ENCODE data around the gene ILDR1.
"Not testable (repeated sequence)": the region's sequence is repeated elsewhere in the genome, so short reads cannot be mapped to it uniquely, and the experiment has no call there.

Gene ILDR1

DNA sequence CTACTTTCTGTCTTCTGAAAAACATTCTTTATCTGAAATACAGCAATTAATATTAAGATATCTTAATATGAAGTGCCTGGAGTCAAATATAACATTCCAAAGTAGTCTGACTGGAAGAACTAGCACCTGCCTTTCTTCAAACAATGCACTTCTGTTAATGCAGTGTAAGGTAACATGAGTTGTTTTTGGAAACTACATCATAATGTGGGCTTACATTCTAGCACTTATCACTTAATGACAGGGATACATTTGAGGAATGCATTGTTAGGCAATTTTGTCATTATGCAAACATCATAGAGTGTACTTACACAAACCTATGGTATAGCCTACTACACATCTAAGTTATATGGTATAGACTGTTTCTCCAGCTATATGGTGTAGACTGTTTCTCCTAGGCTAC, 78.6 kb downstream of the ILDR1 start:
- no peak for DNase-seq (ENCODE audit: low spot score)

DNA sequence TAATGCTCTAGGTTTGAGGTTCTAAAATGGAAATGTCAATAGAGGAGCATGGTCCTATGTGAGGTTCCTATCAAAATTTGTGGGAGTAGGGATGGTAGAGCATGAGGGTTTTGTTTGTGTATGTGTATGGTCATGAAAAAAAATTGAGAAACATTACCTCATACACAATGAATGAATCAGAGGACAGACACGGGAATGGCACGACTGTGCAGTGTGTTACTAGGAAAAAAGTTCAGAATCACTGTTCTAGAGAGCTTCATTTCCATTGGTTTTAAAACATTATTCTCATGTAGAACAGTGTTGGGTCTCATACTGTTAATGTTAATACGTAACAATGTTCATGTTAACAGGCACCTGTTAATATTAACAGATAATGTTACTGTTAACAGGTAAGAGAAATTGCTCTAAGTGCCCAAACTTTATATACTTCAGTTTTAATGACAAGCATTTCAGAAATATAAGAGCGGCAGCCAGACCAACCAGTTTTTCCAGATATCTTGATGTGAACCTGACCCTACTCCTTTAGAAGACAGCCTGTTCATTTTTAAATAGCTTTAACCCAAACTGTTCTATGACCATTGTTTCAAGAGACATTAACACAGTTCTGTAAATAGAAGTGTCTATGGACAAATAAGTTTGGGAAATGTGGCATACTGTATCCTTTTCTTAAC, 79.8 kb downstream of the ILDR1 start:
- no peak for DNase-seq (ENCODE audit: low spot score)

DNA sequence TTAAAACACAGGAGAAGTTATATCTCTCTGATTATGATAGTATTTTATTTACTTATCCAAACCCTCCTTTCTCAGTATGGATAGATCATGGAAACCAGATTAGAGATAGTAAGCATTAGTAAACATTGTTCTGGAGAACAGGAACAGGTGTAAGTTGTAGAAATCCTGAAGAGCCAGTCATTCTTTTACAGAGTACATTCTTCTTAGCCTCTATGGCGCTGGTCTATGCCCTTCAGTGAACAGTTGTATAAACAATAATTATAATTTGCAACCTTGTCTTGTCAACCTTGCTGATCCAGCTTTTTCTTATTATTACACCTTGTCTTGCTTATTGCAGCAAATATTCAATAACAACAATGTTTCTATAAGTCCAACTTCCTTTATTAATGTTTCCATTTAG, 80.5 kb downstream of the ILDR1 start:
- no peak for DNase-seq (ENCODE audit: low spot score)

GRCh38 chr3:121938141-121938855, 83.7 kb downstream of the ILDR1 start:
- DNase-seq (ENCODE audit: low spot score) = not testable (repeated sequence)

Measured in putamen (tissue), 1 donor.